ENCODE data around the gene SHC2. TPM values are rescaled to one million over a fixed set of nuclear protein-coding genes. Genes with fewer than 3 reads are reported as not detected.

The SHC2 gene
- total RNA-seq, 1 donor from 2014 or later: 26.0 TPM

- H3K27me3 ChIP-seq: no peaks in the 10 kb centered on the region
- intact Hi-C loops (cut with DNase I): no loop called here
- TF ChIP-seq POLR2A (IDR thresholded peaks at IDR 0.05) (no peak), CTCF (IDR thresholded peaks at IDR 0.05) (no peak)
Observed at GRCh38 chr19:504616-505015, 43.8 kb upstream of the SHC2 start.

GRCh38 chr19:501646-502045 is 40.8 kb upstream of the SHC2 start:
- no peak for DNase-seq (ENCODE audit: extremely low spot score in 2 of 2)
- Histone ChIP-seq H3K4me3 (no peak overlapping the region), H3K27me3 (peaks cover 11% of the 10 kb centered on the region), H3K36me3 (no peaks in the 10 kb centered on the region), H3K9me3 (no peaks in the 10 kb centered on the region), H3K4me1 (peaks cover 21% of the 10 kb centered on the region), H3K27ac (no peak overlapping the region)
- intact Hi-C loops (cut with DNase I): no loop called here
- TF ChIP-seq POLR2AphosphoS5 (IDR thresholded peaks at IDR 0.05; ENCODE audit: insufficient read depth in 1 of 2, low read depth in 1 of 2) (no peak), CTCF (IDR thresholded peaks at IDR 0.05) (no peak), POLR2A (IDR thresholded peaks at IDR 0.05) (no peak)

More at GRCh38 chr19:504616-505015, 43.8 kb upstream of the SHC2 start:
- Histone ChIP-seq H3K27ac (no peak overlapping the region), H3K9me3 (no peaks in the 10 kb centered on the region), H3K4me1 (peaks cover 23% of the 10 kb centered on the region), H3K36me3 (no peaks in the 10 kb centered on the region), H3K4me3 (no peak overlapping the region)
- no peak for DNase-seq (ENCODE audit: extremely low spot score in 2 of 2)

- DNase-seq (ENCODE audit: extremely low spot score in 2 of 2): no peak
- no peak overlapping the region for H3K4me3 ChIP-seq
- peaks cover 16% of the 10 kb centered on the region for H3K27me3 ChIP-seq
- no peak overlapping the region for H3K27ac ChIP-seq
- H3K36me3 ChIP-seq: no peaks in the 10 kb centered on the region
- intact Hi-C loops (cut with DNase I): no loop called here
- TF ChIP-seq POLR2A (IDR thresholded peaks at IDR 0.05): no peak
- TF ChIP-seq POLR2AphosphoS5 (IDR thresholded peaks at IDR 0.05; ENCODE audit: insufficient read depth in 1 of 2, low read depth in 1 of 2): no peak
- no peak for TF ChIP-seq CTCF (IDR thresholded peaks at IDR 0.05)
- H3K9me3 ChIP-seq: no peaks in the 10 kb centered on the region
- peaks cover 11% of the 10 kb centered on the region for H3K4me1 ChIP-seq
Observed at GRCh38 chr19:498977-499623, 38.3 kb upstream of the SHC2 start.

GRCh38 chr19:498511-498891 is 37.7 kb upstream of the SHC2 start:
- H3K9me3 ChIP-seq: no peaks in the 10 kb centered on the region
- no peak for DNase-seq (ENCODE audit: extremely low spot score in 2 of 2)
- peaks cover 16% of the 10 kb centered on the region for H3K27me3 ChIP-seq
- no peak overlapping the region for H3K4me3 ChIP-seq
- no peaks in the 10 kb centered on the region for H3K36me3 ChIP-seq
- no peak overlapping the region for H3K27ac ChIP-seq
- peaks cover 11% of the 10 kb centered on the region for H3K4me1 ChIP-seq
- TF ChIP-seq POLR2A (IDR thresholded peaks at IDR 0.05): no peak
- TF ChIP-seq POLR2AphosphoS5 (IDR thresholded peaks at IDR 0.05; ENCODE audit: insufficient read depth in 1 of 2, low read depth in 1 of 2): no peak
- TF ChIP-seq CTCF (IDR thresholded peaks at IDR 0.05): no peak
- intact Hi-C loops (cut with DNase I): no loop called here

- H3K9me3 ChIP-seq: no peaks in the 10 kb centered on the region
- H3K36me3 ChIP-seq: no peaks in the 10 kb centered on the region
- peaks cover 11% of the 10 kb centered on the region for H3K4me1 ChIP-seq
- H3K27me3 ChIP-seq: peaks cover 16% of the 10 kb centered on the region
- no peak overlapping the region for H3K27ac ChIP-seq
- DNase-seq (ENCODE audit: extremely low spot score in 2 of 2): no peak
- no peak overlapping the region for H3K4me3 ChIP-seq
- TF ChIP-seq POLR2A (IDR thresholded peaks at IDR 0.05): no peak
- intact Hi-C loops (cut with DNase I): no loop called here
Observed at GRCh38 chr19:497869-498510, 37.2 kb upstream of the SHC2 start.

All from vagina (tissue), 2 donors.